ENCODE measurements around the gene TRPM5. TPM values are rescaled to one million over a fixed set of nuclear protein-coding genes. Genes with fewer than 3 reads are reported as not detected.

TRPM5 gene, protein sequence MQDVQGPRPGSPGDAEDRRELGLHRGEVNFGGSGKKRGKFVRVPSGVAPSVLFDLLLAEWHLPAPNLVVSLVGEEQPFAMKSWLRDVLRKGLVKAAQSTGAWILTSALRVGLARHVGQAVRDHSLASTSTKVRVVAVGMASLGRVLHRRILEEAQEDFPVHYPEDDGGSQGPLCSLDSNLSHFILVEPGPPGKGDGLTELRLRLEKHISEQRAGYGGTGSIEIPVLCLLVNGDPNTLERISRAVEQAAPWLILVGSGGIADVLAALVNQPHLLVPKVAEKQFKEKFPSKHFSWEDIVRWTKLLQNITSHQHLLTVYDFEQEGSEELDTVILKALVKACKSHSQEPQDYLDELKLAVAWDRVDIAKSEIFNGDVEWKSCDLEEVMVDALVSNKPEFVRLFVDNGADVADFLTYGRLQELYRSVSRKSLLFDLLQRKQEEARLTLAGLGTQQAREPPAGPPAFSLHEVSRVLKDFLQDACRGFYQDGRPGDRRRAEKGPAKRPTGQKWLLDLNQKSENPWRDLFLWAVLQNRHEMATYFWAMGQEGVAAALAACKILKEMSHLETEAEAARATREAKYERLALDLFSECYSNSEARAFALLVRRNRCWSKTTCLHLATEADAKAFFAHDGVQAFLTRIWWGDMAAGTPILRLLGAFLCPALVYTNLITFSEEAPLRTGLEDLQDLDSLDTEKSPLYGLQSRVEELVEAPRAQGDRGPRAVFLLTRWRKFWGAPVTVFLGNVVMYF (N-terminal part only)
- total RNA-seq = not detected in 2 replicates

DNA sequence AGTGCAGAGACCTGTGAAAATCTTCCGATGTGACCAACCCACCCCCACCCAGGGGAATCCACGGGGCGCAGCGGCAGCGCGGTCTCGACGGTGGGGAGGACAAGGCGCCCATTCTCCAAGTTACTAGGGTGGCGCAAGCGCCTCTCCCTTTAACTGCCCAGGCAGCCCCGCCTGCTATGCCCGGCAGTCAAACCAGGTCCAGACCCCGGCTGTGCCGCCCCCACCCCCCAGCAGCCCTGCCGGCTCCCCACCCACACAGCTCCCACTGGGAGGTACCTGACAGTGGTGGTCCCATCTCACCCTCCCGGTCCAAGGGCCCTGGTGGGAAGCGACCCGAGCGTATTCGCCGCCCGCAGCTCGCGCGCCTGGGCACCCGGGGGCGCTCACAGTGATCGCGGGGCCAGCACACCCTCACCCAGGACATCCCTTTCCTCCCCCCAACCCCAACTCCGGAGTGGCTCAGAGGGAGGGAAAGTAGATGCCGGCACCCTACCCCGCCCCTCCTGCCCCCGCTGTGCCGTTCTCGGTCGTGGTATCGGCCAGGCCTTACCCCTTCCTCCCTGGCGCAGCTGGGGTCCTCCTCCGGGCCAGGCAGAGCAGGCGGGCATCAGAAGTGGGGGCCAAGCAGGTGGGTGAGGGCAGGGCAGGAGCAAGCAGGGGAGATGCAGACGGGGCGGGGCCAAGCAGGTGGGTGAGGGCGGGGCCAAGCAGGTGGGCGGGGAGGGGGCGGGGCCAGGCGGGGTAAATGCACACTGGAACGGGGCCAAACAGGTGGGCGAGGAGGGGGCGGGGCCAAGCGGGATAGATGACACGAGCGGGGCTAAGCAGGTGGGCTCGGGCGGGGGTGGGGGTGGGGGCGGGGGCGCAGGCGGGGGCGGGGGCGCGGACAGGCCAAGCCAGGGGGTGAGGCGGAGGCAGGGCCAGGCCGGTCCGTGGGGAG is at the start of gene TRPM5:
Gene TRPM5, minus strand, starts transcription at position 634 of the 940 bp plus-strand sequence. CDS start 21,478 bp downstream, outside the sequence.

GRCh38 chr11:2444821-2445745 is 769 bp upstream of the TRPM5 start, which contains the start of gene KCNQ1:
KCNQ1 (plus strand) TSS chr11:2445008; CDS start chr11:2445099, 91 bp downstream.

DNA sequence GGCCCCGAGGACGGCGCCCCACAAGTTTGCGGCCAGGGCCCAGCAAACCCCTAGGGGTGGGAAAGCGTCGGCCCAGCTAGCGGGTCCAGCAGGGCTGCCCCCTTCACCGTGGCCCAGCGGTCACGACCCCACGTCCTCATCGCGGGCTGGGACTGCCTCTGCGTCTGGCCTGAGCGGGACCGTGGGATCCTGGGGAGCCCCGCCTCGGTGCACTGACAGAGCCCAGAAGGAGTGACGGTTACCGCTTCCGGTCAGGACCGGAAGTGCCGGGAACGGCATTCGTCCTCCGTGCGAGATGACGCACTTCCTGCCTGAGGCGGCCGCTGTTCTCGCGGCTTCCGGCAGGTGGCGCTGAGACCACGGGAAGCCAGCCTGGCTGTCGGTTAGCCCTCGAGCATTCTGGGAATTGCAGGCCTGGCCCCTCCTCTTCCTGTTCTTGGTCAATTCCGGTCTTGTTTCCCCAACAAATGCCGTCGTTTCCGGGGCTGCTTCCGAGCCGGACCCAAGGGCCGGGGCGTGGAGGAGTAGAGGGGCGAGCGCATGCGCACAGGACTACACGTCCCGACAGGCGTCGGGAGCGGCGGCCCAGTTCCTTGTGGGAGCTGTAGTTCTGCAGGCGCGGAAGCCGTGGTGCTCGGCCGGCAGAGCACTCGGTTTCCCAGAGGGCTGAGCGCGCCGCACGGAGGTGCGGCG is 44.1 kb downstream of the TRPM5 start, which contains the start of gene TSSC4:
Gene TSSC4, plus strand, starts transcription at position 682 of the 693 bp plus-strand sequence. CDS start 1,884 bp downstream, outside the sequence.

Other genes with a start within 250 kb of the TRPM5 start
- gene ASCL2, start 173.9 kb downstream of the TRPM5 start, total RNA-seq = not detected in 2 replicates
- gene C11orf21, start 142.6 kb downstream of the TRPM5 start, total RNA-seq = not detected in 2 replicates
- gene TSPAN32, start 142.5 kb downstream of the TRPM5 start, total RNA-seq = 0.25 and 0.26 TPM in 2 replicates
- gene CD81, start 67.2 kb downstream of the TRPM5 start, total RNA-seq = 254 and 442 TPM in 2 replicates
- gene TSSC4, start 43.8 kb downstream of the TRPM5 start, total RNA-seq = 42.6 and 55.1 TPM in 2 replicates
- not detected in 2 replicates for gene KCNQ1, start 494 bp upstream of the TRPM5 start, total RNA-seq

All from aortic smooth muscle cell (primary cell).